Subcutaneous abdominal adipose tissue (tissue), 5 donors: ENCODE measurements around the gene PROX2.
A peak's percentile ranks its signal among the peaks of the same experiment; 100 is the strongest.

Experiments used
- H3K27ac ChIP-seq: one replicate; pipeline ENCODE4 v1.7.0; 2013; ENCODE audit warnings: low read depth, mild to moderate bottlenecking, inconsistent platforms, low read length, moderate library complexity
- H3K27me3 ChIP-seq, 5 donors: one replicate each; pipeline ENCODE4 v1.7.0; 2013; ENCODE audit warnings: low read length in 5 of 5, inconsistent platforms in 1 of 5; ENCODE audit not compliant: control insufficient read depth in 5 of 5, insufficient read depth in 4 of 5
- H3K36me3 ChIP-seq, 5 donors: one replicate each; pipeline ENCODE4 v1.7.0; 2013; ENCODE audit warnings: low read length in 5 of 5; ENCODE audit not compliant: control insufficient read depth in 5 of 5, insufficient read depth in 5 of 5
- H3K4me1 ChIP-seq, 5 donors: one replicate each; pipeline ENCODE4 v1.7.0; 2013; ENCODE audit warnings: low read length in 5 of 5, mild to moderate bottlenecking in 3 of 5, moderate library complexity in 1 of 5; ENCODE audit not compliant: control insufficient read depth in 5 of 5, insufficient read depth in 5 of 5
- H3K4me3 ChIP-seq, 5 donors: one replicate each; pipeline ENCODE4 v1.7.0; 2013; ENCODE audit warnings: low read length in 5 of 5, low read depth in 1 of 5
- H3K9ac ChIP-seq, 5 donors: one replicate each; pipeline ENCODE4 v1.7.0; 2013; ENCODE audit warnings: low read length in 5 of 5, mild to moderate bottlenecking in 4 of 5, moderate library complexity in 3 of 5
- H3K9me3 ChIP-seq, 5 donors: one replicate each; pipeline ENCODE4 v1.7.0; 2013; ENCODE audit warnings: low read length in 5 of 5; ENCODE audit not compliant: control insufficient read depth in 5 of 5
- donor health status: healthy.
- donor health status: healthy.
- donor health status: healthy.
- donor health status: healthy.
- donor health status: healthy.

Gene PROX2

GRCh38 chr14:74864198-74864597 lies 11.7 kb downstream of the PROX2 start:
- Histone ChIP-seq H3K36me3 (no peaks in the 10 kb centered on the region), H3K27me3 (no peaks in the 10 kb centered on the region), H3K4me3 (no peak overlapping the region), H3K9me3 (no peaks in the 10 kb centered on the region), H3K27ac (no peak overlapping the region), H3K9ac (no peak overlapping the region), H3K4me1 (peaks cover 0 to 15% (median 7%) of the 10 kb centered on the region in 5 donors)

- H3K9ac ChIP-seq = no peak overlapping the region
Measured at GRCh38 chr14:74863274-74863673, 12.7 kb downstream of the PROX2 start.

GRCh38 chr14:74861734-74862090 lies 14.2 kb downstream of the PROX2 start:
- no peak overlapping the region for H3K9ac ChIP-seq
- no peaks in the 10 kb centered on the region for H3K9me3 ChIP-seq
- H3K27me3 ChIP-seq = no peaks in the 10 kb centered on the region
- no peak overlapping the region for H3K27ac ChIP-seq
- no peak overlapping the region for H3K4me3 ChIP-seq
- peaks cover 0 to 21% (median 7%) of the 10 kb centered on the region in 5 donors for H3K4me1 ChIP-seq
- no peaks in the 10 kb centered on the region for H3K36me3 ChIP-seq

More at GRCh38 chr14:74863274-74863673, 12.7 kb downstream of the PROX2 start:
- H3K36me3 ChIP-seq = no peaks in the 10 kb centered on the region
- H3K27me3 ChIP-seq = no peaks in the 10 kb centered on the region
- H3K27ac ChIP-seq = no peak overlapping the region
- H3K4me1 ChIP-seq = peaks cover 0 to 15% (median 7%) of the 10 kb centered on the region in 5 donors
- no peaks in the 10 kb centered on the region for H3K9me3 ChIP-seq
- H3K4me3 ChIP-seq = no peak overlapping the region

GRCh38 chr14:74860899-74861733 lies 14.8 kb downstream of the PROX2 start:
- no peak overlapping the region for H3K4me3 ChIP-seq
- no peaks in the 10 kb centered on the region for H3K36me3 ChIP-seq
- H3K9ac ChIP-seq = no peak overlapping the region
- no peak overlapping the region for H3K27ac ChIP-seq
- H3K4me1 ChIP-seq = peaks cover 0 to 22% (median 7%) of the 10 kb centered on the region in 5 donors
- H3K27me3 ChIP-seq = no peaks in the 10 kb centered on the region
- H3K9me3 ChIP-seq = no peaks in the 10 kb centered on the region

GRCh38 chr14:74859757-74860552 lies 16.0 kb downstream of the PROX2 start:
- H3K4me1 ChIP-seq = peaks cover 2 to 34% (median 16%) of the 10 kb centered on the region in 5 donors
- no peaks in the 10 kb centered on the region for H3K9me3 ChIP-seq
- H3K9ac ChIP-seq = no peak overlapping the region
- no peak overlapping the region for H3K27ac ChIP-seq
- no peaks in the 10 kb centered on the region for H3K36me3 ChIP-seq
- H3K4me3 ChIP-seq = no peak overlapping the region
- H3K27me3 ChIP-seq = no peaks in the 10 kb centered on the region

- H3K27me3 ChIP-seq = no peaks in the 10 kb centered on the region
- H3K9ac ChIP-seq = no peak overlapping the region
- H3K27ac ChIP-seq = peak overlapping the region; percentile 0
- no peaks in the 10 kb centered on the region for H3K36me3 ChIP-seq
- H3K4me1 ChIP-seq = peaks cover 6 to 50% (median 32%) of the 10 kb centered on the region in 5 donors
- H3K9me3 ChIP-seq = no peaks in the 10 kb centered on the region
- no peak overlapping the region for H3K4me3 ChIP-seq
Measured at GRCh38 chr14:74858022-74858421, 17.9 kb downstream of the PROX2 start.

GRCh38 chr14:74856366-74856765 lies 19.6 kb downstream of the PROX2 start:
- no peaks in the 10 kb centered on the region for H3K36me3 ChIP-seq
- no peak overlapping the region for H3K9ac ChIP-seq
- no peaks in the 10 kb centered on the region for H3K9me3 ChIP-seq
- peaks cover 6 to 61% (median 40%) of the 10 kb centered on the region in 5 donors for H3K4me1 ChIP-seq
- H3K4me3 ChIP-seq = no peak overlapping the region
- H3K27ac ChIP-seq = peak overlapping the region; percentile 87
- H3K27me3 ChIP-seq = no peaks in the 10 kb centered on the region

GRCh38 chr14:74855945-74856344 lies 20.0 kb downstream of the PROX2 start:
- H3K27ac ChIP-seq = peak overlapping the region; percentile 87
- H3K9ac ChIP-seq = peak overlapping the region in 1 of 5 donors; percentile 45
- H3K4me3 ChIP-seq = no peak overlapping the region
- peaks cover 6 to 59% (median 39%) of the 10 kb centered on the region in 5 donors for H3K4me1 ChIP-seq
- no peaks in the 10 kb centered on the region for H3K27me3 ChIP-seq
- H3K9me3 ChIP-seq = no peaks in the 10 kb centered on the region
- H3K36me3 ChIP-seq = no peaks in the 10 kb centered on the region

DNA sequence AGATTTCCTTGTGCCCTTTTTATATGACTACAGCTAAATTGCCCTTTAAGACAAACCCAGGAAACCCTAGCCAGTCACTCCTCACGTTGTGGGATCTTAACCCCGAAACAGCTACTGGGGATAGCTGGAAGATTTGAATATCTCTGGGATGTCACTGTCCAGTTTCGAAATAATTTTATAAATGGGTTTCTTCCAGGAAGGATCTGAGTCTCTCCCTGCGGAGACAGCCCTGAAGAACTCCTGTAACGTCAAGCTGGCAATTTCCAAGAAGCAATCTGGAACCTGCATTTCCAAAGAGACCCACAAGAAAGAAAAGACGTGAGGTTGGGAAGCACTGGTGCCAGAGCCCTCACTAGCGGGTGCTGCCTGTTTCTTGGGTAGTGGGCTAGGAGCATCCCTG lies 20.9 kb downstream of the PROX2 start:
- peak overlapping the region; percentile 87 for H3K27ac ChIP-seq

DNA sequence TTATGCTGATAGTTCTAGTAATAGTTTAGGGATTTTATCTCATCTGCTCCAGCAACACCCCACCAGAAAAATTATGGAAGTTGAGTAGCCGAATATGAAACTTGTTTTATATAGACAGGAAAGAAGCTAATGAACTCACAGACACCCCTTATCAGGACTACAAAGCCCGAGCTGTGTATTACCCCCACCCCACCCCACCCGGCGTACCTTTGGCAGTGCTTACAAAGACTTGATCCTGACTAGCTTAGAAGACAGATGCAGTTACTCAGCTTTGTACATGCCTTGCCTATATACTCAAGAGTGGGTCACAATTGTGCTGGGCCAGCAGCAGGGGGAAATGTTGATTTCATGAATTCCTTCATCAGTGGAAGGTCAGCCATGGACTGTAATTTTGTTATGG lies 22.4 kb downstream of the PROX2 start:
- H3K9me3 ChIP-seq = no peaks in the 10 kb centered on the region
- H3K27ac ChIP-seq = peak overlapping the region; percentile 87
- H3K4me3 ChIP-seq = peak overlapping the region in 1 of 5 donors; percentile 35
- H3K9ac ChIP-seq = peak overlapping the region in 3 of 5 donors; percentile 6 to 67 (median 56)
- no peaks in the 10 kb centered on the region for H3K27me3 ChIP-seq
- peaks cover 6 to 67% (median 47%) of the 10 kb centered on the region in 5 donors for H3K4me1 ChIP-seq
- no peaks in the 10 kb centered on the region for H3K36me3 ChIP-seq

More for the DNA sequence above, 20.9 kb downstream of the PROX2 start:
- no peaks in the 10 kb centered on the region for H3K36me3 ChIP-seq
- peak overlapping the region in 1 of 5 donors; percentile 39 for H3K4me3 ChIP-seq
- H3K4me1 ChIP-seq = peaks cover 6 to 54% (median 35%) of the 10 kb centered on the region in 5 donors
- H3K27me3 ChIP-seq = no peaks in the 10 kb centered on the region
- peak overlapping the region in 2 of 5 donors; percentile 45 to 55 for H3K9ac ChIP-seq
- no peaks in the 10 kb centered on the region for H3K9me3 ChIP-seq
